DOHH2 (cell line): ENCODE measurements around the gene SKAP1.

Experiments used
- H3F3A ChIP-seq: fragments of 200-600 bp; sonication (generic), shearing (Covaris generic); 2 replicates; pipeline ENCODE4 v1.6.0; 2016; ENCODE audit warnings: antibody characterized with exemption, mild to moderate bottlenecking; ENCODE audit not compliant: control insufficient read depth, insufficient read depth
- H3K27ac ChIP-seq: fragments of 200-600 bp; sonication (generic); 2 replicates; pipeline ENCODE4 v1.5.1; 2014; ENCODE audit warnings: low read depth, mild to moderate bottlenecking, low read length, moderate library complexity
- H3K27me3 ChIP-seq: fragments of 200-600 bp; sonication (generic); 2 replicates; pipeline ENCODE4 v1.6.1; 2014; ENCODE audit warnings: mild to moderate bottlenecking, low read length, mixed read lengths; ENCODE audit not compliant: control insufficient read depth
- H3K36me3 ChIP-seq: fragments of 200-600 bp; sonication (generic); 2 replicates; pipeline ENCODE4 v1.6.1; 2014; ENCODE audit warnings: mild to moderate bottlenecking, low read length, moderate library complexity, mixed read lengths; ENCODE audit not compliant: control insufficient read depth
- H3K4me1 ChIP-seq: fragments of 200-600 bp; sonication (generic); 2 replicates; pipeline ENCODE4 v1.6.1; 2014; ENCODE audit warnings: mild to moderate bottlenecking, low read length, mixed read lengths; ENCODE audit not compliant: control insufficient read depth
- H3K4me2 ChIP-seq: fragments of 200-600 bp; sonication (generic); 2 replicates; pipeline ENCODE4 v1.6.0; 2014; ENCODE audit warnings: mild to moderate bottlenecking, low read length, moderate library complexity
- H3K4me3 ChIP-seq: fragments of 200-600 bp; sonication (generic); 2 replicates; pipeline ENCODE4 v1.5.1; 2014; ENCODE audit warnings: mild to moderate bottlenecking, low read length, mixed read lengths
- H3K79me2 ChIP-seq: fragments of 200-600 bp; sonication (generic); 2 replicates; pipeline ENCODE4 v1.6.1; 2014; ENCODE audit warnings: mild to moderate bottlenecking, low read length, mixed read lengths; ENCODE audit not compliant: control insufficient read depth
- H3K9me2 ChIP-seq: fragments of 200-600 bp; sonication (generic); replicated peaks from 2 replicates; pipeline ENCODE4 v1.6.1; 2014; ENCODE audit warnings: mild to moderate bottlenecking, low read length, mixed read lengths; ENCODE audit not compliant: control insufficient read depth
- H3K9me3 ChIP-seq: fragments of 200-600 bp; sonication (generic); 2 replicates; pipeline ENCODE4 v1.6.1; 2014; ENCODE audit warnings: antibody characterized with exemption, low read length, mixed read lengths; ENCODE audit not compliant: control insufficient read depth, insufficient read depth
- H4K20me1 ChIP-seq: fragments of 200-600 bp; sonication (generic); 2 replicates; pipeline ENCODE4 v1.6.0; 2014; ENCODE audit warnings: low read depth, mild to moderate bottlenecking, antibody characterized with exemption, low read length, moderate library complexity; ENCODE audit not compliant: control insufficient read depth, insufficient read depth
- CTCF ChIP-seq: fragments of 200-600 bp; sonication (generic); IDR thresholded peaks from one replicate; pipeline ENCODE4 v1.5.1; 2014; ENCODE audit warnings: antibody characterized with exemption, mild to moderate bottlenecking, low read depth, low read length; ENCODE audit not compliant: poor library complexity, severe bottlenecking
- EZH2phosphoT487 ChIP-seq: fragments of 200-600 bp; sonication (generic); IDR thresholded peaks from 2 replicates; pipeline ENCODE4 v1.6.1; 2017; ENCODE audit warnings: borderline replicate concordance, mild to moderate bottlenecking, antibody characterized with exemption, low read length, moderate library complexity, mixed read lengths

The SKAP1 gene

DNA sequence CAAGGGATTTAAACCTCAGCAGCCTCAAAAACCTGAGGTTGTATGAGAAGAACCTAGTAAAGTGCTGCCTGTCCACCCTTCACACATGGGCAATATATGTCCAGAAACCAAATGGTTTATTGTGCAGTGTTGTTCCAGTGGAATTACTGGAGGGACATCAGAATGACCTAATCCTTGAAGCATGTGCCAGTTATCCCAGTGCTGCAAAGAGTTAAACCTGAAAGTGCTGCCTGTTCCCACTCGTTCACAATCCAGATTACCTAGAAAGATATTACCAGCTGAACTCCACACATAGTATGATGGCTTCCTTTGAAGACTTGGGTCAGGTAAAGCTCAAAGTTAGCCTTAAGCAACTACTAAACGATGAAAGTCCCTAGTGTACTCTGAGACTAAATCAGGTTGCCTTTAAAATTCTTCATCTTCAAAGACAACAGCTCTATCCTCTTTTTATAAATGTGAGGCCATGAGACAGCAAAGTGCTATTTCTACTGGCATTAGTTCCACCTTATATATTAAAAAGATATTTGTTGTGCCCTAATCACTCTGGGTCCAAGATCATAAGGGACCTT is 189.4 kb downstream of the SKAP1 start:
- Histone ChIP-seq H3F3A (no peaks in the 10 kb centered on the region), H4K20me1 (no peaks in the 10 kb centered on the region), H3K79me2 (no peaks in the 10 kb centered on the region), H3K4me3 (no peak overlapping the region), H3K27ac (no peak overlapping the region), H3K9me2 (no peaks in the 10 kb centered on the region), H3K9me3 (no peaks in the 10 kb centered on the region), H3K4me1 (0 out of 2 replicates have a peak, but pooled peaks cover 8% of the 10 kb centered on the region), H3K4me2 (no peak overlapping the region), H3K36me3 (no peaks in the 10 kb centered on the region), H3K27me3 (peaks cover 19% of the 10 kb centered on the region)
- TF ChIP-seq CTCF = no peak
- no peak for TF ChIP-seq EZH2phosphoT487

GRCh38 chr17:48240122-48240521 is 189.9 kb downstream of the SKAP1 start:
- H3K4me3 ChIP-seq = no peak overlapping the region
- H3K79me2 ChIP-seq = no peaks in the 10 kb centered on the region
- H3K9me3 ChIP-seq = no peaks in the 10 kb centered on the region
- H3K27me3 ChIP-seq = peaks cover 24% of the 10 kb centered on the region
- TF ChIP-seq EZH2phosphoT487 (no peak), CTCF (no peak)
- H4K20me1 ChIP-seq = no peaks in the 10 kb centered on the region
- 0 out of 2 replicates have a peak, but pooled peaks cover 8% of the 10 kb centered on the region for H3K4me1 ChIP-seq
- no peaks in the 10 kb centered on the region for H3F3A ChIP-seq
- H3K36me3 ChIP-seq = no peaks in the 10 kb centered on the region
- no peak overlapping the region for H3K4me2 ChIP-seq
- H3K9me2 ChIP-seq = no peaks in the 10 kb centered on the region
- no peak overlapping the region for H3K27ac ChIP-seq

- Histone ChIP-seq H3K4me2 (no peak overlapping the region), H3K27me3 (peaks cover 29% of the 10 kb centered on the region), H3K4me1 (0 out of 2 replicates have a peak, but pooled peaks cover 8% of the 10 kb centered on the region), H3K79me2 (no peaks in the 10 kb centered on the region), H3F3A (no peaks in the 10 kb centered on the region), H3K27ac (no peak overlapping the region), H3K36me3 (no peaks in the 10 kb centered on the region), H3K4me3 (no peak overlapping the region), H3K9me3 (no peaks in the 10 kb centered on the region), H3K9me2 (no peaks in the 10 kb centered on the region), H4K20me1 (no peaks in the 10 kb centered on the region)
- TF ChIP-seq EZH2phosphoT487 (no peak), CTCF (no peak)
These were observed 190.4 kb downstream of the SKAP1 start for GRCh38 chr17:48239603-48239995.
